ENCODE measurements around the gene PABPC1L2B.
"Not testable (repeated sequence)": the region's sequence is repeated elsewhere in the genome, so short reads cannot be mapped to it uniquely, and the experiment has no call there.

The PABPC1L2B gene

GRCh38 chrX:73002733-73003132 is at the start of gene PABPC1L2B:
Gene PABPC1L2B (plus strand): TSS chrX:73002939. CDS start chrX:73003643, 704 bp downstream.
- H3K36me3 Mint-ChIP-seq; H3K9me3 Mint-ChIP-seq; H3K4me3 Mint-ChIP-seq; DNase-seq (ENCODE audit: low spot score in 2 of 2); H3K4me1 Mint-ChIP-seq; H3K27me3 Mint-ChIP-seq; H3K27ac Mint-ChIP-seq; ATAC-seq (ENCODE audit: low read depth): not testable (repeated sequence)

GRCh38 chrX:72959971-72960370 is 42.8 kb upstream of the PABPC1L2B start:
- ATAC-seq (ENCODE audit: low read depth); H3K4me1 Mint-ChIP-seq; H3K27me3 Mint-ChIP-seq; H3K4me3 Mint-ChIP-seq; H3K9me3 Mint-ChIP-seq; H3K36me3 Mint-ChIP-seq; H3K27ac Mint-ChIP-seq; DNase-seq (ENCODE audit: low spot score in 2 of 2): not testable (repeated sequence)

- H3K4me3 Mint-ChIP-seq; H3K36me3 Mint-ChIP-seq; H3K27me3 Mint-ChIP-seq; ATAC-seq (ENCODE audit: low read depth); DNase-seq (ENCODE audit: low spot score in 2 of 2); H3K4me1 Mint-ChIP-seq; H3K9me3 Mint-ChIP-seq; H3K27ac Mint-ChIP-seq: not testable (repeated sequence)
Observed at GRCh38 chrX:72971859-72972258, 30.9 kb upstream of the PABPC1L2B start.

- ATAC-seq (ENCODE audit: low read depth); DNase-seq (ENCODE audit: low spot score in 2 of 2); H3K9me3 Mint-ChIP-seq; H3K27ac Mint-ChIP-seq; H3K4me1 Mint-ChIP-seq; H3K27me3 Mint-ChIP-seq; H3K4me3 Mint-ChIP-seq; H3K36me3 Mint-ChIP-seq: not testable (repeated sequence)
Observed at GRCh38 chrX:72974885-72975284, 27.9 kb upstream of the PABPC1L2B start.

- H3K4me1 Mint-ChIP-seq; H3K9me3 Mint-ChIP-seq; ATAC-seq (ENCODE audit: low read depth): not testable (repeated sequence)
Observed at GRCh38 chrX:72980894-72981469, 21.8 kb upstream of the PABPC1L2B start.

GRCh38 chrX:73004032-73004431 is 1.3 kb downstream of the PABPC1L2B start:
- H3K4me1 Mint-ChIP-seq; DNase-seq (ENCODE audit: low spot score in 2 of 2); H3K9me3 Mint-ChIP-seq; ATAC-seq (ENCODE audit: low read depth); H3K4me3 Mint-ChIP-seq; H3K27me3 Mint-ChIP-seq; H3K36me3 Mint-ChIP-seq; H3K27ac Mint-ChIP-seq: not testable (repeated sequence)

More at GRCh38 chrX:72980894-72981469, 21.8 kb upstream of the PABPC1L2B start:
- not testable (repeated sequence) for DNase-seq (ENCODE audit: low spot score in 2 of 2); H3K27ac Mint-ChIP-seq; H3K27me3 Mint-ChIP-seq; H3K36me3 Mint-ChIP-seq; H3K4me3 Mint-ChIP-seq

- Mint-ChIP-seq H3K4me1 (no peaks in the 10 kb centered on the region), H3K4me3 (no peak overlapping the region), H3K27ac (no peak overlapping the region), H3K9me3 (peaks cover 9% of the 10 kb centered on the region), H3K27me3 (no peaks in the 10 kb centered on the region), H3K36me3 (peaks cover 2% of the 10 kb centered on the region)
- DNase-seq (ENCODE audit: low spot score in 2 of 2) (no peak), ATAC-seq (ENCODE audit: low read depth) (no peak)
Observed at GRCh38 chrX:73021361-73022092, 18.8 kb downstream of the PABPC1L2B start.

- not testable (repeated sequence) for DNase-seq (ENCODE audit: low spot score in 2 of 2); H3K27me3 Mint-ChIP-seq; H3K36me3 Mint-ChIP-seq; ATAC-seq (ENCODE audit: low read depth); H3K27ac Mint-ChIP-seq; H3K4me3 Mint-ChIP-seq; H3K9me3 Mint-ChIP-seq; H3K4me1 Mint-ChIP-seq
Observed at GRCh38 chrX:73022093-73022445, 19.3 kb downstream of the PABPC1L2B start.

GRCh38 chrX:73028876-73029275 is 26.1 kb downstream of the PABPC1L2B start:
- peaks cover 7% of the 10 kb centered on the region for H3K9me3 Mint-ChIP-seq
- no peaks in the 10 kb centered on the region for H3K4me1 Mint-ChIP-seq
- H3K27me3 Mint-ChIP-seq: no peaks in the 10 kb centered on the region
- no peak overlapping the region for H3K27ac Mint-ChIP-seq
- H3K4me3 Mint-ChIP-seq: no peak overlapping the region
- no peak for ATAC-seq (ENCODE audit: low read depth)
- DNase-seq (ENCODE audit: low spot score in 2 of 2): no peak
- H3K36me3 Mint-ChIP-seq: no peaks in the 10 kb centered on the region
